SHP77 (cell line): ENCODE results near the gene MYH10.

ENCODE experiments used
- DNase-seq, 2 experiments: peaks; one replicate each; lab custom pipeline; 2025; lab: John Stamatoyannopoulos, UW

The MYH10 gene

DNA sequence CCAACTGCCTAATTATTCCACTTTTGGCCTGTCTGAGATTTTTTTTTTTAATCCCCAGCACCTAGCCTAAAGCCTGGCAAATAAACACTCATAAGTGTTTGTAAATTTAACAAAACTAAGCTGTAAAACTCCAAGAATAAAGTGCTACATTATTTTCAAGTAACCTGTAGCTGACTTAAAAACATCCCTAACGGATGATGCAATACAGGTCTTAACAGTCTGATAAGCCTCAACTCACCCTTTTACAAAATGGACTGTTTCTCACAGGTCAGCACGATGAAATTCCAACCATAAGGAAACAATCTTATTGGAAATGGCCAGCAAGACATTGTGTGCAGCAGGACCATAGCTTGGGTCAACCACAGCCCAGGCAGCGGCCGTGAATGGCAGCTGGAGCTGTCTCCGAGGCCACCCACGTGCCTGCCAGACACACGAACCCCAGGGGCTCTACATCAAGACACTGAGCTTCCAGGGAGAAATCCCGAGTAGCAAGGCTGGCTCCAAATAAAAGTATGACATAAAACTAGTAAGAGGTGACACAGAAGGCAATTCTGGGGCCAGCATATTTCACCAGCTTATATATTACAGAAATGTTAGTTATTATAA lies 135.9 kb downstream of the MYH10 start:
- DNase-seq: no peak

DNA sequence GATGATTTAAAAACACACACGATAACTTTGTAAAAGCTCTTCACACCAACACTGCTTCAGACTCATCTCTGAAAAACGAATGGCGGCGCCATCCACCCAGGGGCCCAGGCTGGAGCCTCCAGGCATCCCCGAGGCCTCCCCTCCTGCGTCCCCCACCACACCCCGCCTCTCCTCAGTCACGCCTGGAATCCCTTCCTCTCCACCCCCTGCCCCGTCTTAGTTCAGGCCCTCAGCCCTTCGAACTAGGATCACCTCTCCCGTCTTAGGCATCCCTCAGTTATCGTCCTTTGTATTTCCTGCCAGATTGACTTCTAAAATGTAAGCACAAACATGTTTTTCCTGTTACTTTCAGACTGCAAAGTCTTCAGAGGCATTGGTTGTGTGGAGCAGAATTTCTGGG lies 136.5 kb downstream of the MYH10 start:
- DNase-seq: no peak

DNA sequence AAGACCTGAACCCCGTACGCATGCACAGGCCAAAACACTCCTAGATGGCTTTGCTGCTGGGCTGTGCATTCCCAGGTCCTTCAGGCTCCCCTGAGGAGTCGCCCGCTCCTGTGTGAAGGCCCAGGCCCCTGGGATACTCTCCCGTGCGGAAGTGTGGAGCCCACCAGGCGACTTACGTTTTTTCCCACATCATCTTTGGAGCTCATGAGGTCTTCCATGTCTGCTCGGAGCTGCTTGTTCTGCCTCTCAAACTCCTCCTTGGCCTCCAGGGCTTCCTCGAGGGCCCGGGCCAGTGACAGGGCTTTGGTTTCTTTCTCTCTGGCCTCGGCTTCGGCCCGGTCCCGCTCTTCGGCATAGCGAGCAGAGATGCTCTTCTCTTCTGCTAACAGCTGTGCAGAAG lies 138.4 kb downstream of the MYH10 start:
- no peak for DNase-seq

DNA sequence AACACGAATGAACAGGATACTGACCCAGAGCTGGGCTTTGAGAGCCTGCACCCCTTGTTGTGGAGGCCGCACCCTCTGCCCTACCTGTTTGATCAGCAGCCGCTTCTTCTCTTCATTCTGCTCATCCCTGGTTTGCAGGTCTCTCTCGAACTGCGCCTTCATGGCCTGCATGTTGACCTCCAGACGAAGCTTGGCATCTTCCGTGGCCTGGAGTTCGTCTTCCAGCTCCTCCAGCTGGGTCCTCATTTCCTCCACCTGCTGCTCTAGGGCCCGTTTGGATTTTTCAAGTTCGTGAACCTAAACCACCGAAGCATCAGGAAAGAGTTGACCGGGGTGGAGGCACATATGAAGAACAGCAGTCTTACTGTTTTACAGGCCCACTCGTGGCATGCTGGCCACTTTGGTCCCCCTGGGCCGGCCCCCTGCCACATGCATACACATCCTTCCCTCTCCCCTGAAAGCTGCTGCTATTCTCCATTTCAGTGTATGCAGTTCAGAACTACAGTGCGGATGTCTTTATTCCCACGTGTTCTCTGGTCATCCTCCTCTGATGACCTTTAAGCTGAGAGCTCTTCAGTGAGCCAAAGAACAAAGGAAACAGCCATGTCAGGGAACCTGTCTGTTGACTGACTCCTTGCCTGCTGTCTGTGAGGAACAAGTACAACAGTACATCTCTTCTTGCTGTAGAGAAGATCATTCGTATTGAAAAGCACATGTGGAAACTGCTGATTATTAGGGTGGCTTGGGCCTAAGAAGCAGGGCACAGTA lies 140.1 kb downstream of the MYH10 start:
- no peak for DNase-seq

DNA sequence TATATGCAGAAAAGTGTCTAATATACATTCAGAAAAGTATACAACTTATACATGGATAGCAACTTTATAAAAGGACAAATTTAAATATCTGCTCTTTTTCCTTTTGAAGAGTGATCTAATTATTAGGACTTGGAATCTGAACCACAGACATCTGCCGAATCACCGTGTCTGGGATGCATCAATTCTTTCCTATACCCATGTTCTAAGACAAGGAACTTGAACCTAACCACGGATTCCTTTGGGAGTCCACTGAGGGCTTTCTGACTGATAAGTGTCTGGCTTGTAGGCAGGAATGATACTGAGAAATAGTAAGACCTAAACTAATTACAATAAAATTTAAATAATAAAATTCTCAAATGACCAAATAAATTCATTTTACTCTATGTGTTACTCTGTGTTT lies 140.7 kb downstream of the MYH10 start:
- no peak for DNase-seq

DNA sequence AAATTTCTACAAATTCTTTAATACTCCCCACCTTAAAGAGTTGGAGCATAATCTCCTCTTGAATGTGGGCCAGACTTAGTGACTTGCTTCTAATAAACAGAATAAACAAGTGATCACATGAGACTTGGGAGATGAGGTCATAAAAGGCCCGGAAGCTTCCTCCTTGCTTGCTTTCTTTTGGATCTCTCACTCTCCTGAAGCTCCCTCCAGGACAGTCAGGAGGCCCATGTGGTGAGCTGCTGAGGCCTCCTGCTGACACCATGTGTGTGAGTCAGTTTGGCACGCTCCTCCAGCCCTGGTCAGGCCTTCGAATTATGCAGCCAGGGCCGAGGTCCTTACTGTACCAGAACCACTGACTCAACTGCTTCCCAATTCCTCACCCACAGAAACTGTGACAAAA lies 141.6 kb downstream of the MYH10 start:
- no peak for DNase-seq

DNA sequence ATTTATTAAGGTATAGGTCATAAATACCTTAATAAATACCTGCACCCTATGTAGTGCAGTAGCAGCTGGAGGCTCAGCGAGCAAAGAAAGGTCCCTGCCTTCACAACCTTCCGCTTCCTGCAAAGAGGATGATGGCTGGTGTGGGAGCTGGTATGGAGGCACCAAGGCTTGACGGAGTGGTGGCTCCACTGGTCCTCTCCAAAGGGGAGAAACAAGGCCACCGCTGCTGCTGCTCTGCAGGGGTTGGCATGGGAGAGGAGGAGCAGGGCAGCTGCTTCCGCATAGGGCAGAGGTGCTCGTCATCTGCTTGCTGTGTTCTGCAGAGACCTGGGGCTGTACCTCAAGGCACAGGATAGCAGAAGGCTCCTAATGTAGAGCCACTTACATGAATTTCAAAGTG lies 142.0 kb downstream of the MYH10 start:
- DNase-seq: no peak

DNA sequence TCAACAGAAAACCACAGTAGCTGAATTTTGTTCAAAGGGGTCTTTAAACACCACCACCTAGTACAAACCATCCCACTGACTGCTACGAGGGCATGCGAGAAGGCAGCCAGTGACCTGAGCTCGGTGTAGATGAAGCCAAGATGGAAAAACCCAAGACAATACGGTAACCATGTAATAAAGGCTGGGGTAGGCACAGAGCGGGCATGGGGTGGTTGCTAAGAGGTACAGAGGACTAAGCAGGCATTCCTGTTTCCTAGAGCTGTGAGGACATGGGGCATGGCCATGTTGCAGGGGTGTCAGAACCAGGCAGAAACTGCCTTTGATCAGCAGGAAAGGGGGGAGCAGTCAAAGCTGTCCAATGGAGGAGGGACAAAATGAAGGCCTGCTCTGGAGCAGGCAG lies 142.8 kb downstream of the MYH10 start:
- no peak for DNase-seq

DNA sequence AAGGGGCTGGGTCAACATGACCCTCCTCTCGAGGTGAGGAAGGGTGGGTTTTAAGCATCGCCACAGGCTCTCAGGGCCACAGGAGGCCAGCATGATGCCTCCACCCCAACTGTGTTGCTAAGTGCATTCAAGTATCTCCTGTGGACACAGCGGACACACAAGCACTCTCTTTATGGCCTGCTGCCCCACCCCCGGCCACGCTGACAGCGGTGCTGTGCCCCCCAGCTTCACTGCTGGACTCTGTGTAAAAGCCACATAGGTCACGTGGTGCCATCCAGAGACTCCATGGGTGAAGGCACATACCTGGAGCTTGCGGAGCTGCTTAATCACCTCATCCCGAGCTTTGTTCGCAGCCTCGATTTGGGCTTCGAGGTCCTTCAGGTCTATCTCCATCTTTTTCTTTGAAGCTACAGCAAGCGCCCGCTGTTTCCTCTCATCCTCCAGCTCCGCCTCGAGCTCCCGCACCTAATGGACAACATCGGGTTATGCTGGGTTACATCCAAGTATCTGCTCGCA lies 143.3 kb downstream of the MYH10 start:
- DNase-seq: no peak

DNA sequence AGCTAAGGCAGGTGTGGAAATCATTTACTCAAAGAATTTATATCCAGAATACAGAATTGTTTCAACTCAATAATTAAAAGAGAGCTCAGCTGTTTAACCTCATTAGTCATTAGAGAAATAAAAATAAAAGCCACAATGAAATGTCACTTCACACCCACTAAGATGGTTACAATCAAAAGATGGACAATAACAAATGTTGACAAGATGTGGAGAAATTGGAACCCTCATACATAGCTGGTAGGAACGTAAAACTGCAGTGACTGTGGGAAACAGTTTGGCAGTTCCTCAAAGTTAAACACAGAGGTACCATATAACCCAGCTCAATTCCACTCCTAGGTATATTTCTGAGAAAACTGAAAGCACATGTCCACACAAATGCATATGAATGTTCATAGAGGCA lies 145.0 kb downstream of the MYH10 start:
- no peak for DNase-seq

DNA sequence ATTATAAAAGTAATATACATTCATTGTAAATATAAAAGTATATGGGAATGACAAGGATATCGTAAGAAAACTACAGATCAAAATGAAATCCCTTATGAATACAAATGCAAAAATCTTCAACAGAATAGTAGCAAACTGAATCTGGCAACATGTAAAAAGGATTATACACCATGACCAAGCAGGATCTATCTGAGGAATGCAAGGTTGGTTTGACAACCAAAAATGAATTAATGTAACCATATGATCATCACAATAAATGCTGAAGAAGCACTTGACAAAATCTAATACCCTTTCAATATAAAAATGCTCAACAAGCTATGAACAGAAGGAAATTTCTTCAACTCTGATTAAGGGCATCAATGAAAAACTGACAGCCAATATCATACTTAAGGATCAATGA lies 146.1 kb downstream of the MYH10 start:
- no peak for DNase-seq

DNA sequence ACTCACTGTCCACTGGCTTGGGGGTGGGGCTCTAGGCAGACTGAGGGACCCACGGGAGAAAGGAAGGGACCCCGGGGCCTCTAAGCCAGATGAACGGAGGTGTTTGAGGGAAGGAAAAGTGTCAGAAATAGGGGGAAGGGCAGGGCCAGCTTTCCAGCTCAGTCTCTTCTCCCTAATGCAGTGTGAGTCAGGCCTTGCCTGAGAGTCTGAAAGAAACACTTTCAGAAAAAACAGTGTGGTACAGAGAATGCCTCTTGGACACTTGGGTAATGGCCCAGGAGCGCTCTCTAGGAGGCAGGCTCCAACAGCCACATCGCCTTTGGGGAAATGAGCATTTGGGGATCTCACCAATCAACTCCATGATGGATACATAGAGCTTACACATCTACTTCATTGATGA lies 148.0 kb downstream of the MYH10 start:
- no peak for DNase-seq

DNA sequence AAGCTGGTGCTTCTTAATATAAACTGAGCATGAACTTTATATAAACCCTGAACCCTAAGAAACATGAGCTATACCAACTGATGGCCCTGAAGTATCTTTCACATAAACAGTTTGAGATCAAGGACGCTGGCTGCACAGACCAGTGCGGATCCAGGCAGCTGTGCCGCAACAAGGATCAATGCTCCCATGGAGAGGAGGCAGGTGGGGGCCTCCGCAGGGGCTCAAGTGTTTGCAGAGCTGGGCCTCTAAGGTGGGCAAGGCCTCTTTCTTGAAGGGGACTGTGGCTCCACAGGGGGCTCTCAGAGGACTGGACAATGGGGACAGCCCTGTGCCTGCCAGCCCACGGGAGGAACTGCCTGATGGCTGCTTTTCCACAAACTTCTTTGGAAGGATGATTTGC lies 148.8 kb downstream of the MYH10 start:
- DNase-seq: no peak

DNA sequence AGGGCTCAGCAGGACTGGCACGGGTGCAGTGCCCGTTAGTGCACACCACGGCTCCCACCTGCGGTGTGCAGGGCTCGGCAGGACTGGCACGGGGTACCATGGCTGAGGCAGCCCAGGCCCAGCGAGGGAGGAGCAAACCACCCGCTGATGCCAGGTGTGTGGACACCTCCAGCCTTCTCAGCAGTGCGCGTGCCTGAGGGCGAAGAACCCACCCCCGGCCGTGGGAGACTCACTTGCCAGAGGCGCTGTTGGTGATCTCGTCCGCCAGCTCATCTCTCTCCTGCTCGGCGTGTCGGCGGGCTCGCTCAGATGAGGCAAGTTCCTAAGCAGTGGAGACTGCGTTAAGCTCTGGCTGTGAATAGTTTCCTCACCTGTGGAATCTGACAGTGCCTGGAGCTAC lies 149.4 kb downstream of the MYH10 start:
- DNase-seq: no peak

DNA sequence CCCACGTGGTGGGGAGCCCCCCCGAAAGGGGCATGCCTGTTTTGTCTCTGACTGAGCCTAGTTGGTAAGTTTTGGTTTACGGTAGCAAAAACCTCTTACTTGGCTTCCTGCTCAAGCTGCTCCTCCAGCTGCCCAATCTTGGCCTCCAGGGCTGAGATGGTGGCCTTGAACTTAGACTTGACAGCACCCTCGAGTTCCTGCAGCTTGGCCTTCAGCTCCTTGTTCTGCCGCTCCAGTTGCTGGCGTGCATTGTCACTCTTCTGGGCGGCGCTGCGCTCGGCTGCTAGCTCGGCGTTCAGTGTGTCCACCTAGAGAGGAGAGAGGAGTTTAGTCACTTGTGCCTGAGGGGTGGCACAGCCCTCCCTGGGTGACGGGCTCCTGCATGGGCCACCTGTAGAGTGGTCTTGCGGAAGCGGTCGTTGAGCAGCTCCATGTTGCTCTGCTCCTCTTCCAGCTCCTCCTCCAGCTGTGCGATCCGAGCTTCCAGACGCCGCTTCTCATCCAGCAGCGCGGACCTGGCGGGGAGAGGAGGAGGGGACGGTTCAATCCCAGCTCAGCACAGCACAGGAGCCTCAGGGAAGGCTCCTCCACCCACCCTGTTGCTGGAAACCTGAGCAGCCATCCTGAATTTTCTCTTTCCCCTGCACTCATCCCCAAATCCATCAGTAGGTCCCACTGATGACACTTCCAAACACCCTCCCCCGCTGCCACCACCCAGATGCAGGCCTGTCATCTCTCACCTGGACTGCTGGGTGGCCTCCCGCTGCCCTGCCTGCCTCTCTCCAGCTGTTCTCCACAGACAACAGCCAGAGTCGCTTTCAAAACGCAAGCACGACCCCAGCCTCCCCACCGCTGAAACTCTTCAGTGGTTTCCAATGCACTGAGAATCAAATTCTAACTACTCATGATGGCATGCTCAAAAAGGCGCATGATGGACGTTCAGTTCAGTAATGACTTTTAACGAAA lies 150.2 kb downstream of the MYH10 start:
- DNase-seq: no peak

DNA sequence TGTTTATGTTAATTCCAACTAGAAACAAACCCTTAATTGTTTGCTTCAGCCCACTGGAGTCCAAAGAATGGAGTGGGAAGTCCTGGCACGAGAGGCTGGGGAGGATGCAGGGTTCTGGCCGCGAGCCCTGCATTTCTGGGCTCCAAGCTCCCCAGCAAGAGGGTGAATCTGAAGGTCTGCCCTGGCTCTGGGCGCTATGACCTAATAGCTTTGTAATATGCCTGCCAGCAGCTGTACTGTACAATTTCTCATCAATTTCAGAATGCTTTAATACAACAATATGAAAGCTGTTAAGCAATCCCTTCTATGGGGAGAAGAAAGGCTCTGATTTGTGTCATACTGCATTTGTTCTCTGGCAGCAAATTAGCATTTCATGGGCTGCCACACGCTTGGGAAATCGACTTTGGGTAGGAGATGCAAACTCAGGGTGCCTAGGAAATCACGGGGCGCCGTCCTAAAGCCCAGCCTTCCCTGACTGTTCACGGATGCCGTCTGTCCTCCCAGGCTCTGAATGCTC lies 151.0 kb downstream of the MYH10 start:
- no peak for DNase-seq

DNA sequence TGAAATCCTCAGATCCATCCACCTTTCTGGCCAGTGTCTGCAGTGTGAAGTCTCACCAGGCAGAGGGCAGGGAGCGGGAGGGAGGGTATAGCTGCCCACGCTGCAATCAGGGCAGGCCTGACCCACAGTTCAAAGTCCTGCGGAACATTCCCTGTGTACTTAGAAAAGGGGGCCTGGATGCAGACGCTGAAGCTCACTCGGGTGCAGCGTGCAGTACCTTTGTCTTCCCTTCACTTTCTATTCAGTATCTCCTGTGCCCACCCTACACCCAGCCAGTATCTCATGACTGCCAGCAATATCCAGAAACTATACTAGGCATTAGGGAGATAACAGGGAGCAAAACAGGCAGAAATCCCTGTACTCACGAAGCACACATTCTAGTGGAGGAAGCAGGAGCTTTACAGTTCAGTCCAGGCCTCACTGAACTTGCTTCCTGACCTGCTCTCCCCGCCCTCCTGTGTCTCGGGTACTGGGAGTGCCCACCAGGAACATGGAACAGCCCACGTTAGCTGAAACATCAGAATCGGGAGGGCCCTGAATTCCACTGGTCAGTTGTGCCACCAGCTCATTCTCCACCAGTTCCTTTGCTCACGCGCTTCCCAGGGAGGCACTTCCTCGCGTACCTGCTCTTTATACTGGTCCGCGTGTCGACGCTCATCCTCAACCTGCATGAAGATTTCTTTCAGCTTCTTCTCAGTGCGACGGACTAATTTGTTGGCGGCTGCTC lies 152.6 kb downstream of the MYH10 start:
- no peak for DNase-seq

DNA sequence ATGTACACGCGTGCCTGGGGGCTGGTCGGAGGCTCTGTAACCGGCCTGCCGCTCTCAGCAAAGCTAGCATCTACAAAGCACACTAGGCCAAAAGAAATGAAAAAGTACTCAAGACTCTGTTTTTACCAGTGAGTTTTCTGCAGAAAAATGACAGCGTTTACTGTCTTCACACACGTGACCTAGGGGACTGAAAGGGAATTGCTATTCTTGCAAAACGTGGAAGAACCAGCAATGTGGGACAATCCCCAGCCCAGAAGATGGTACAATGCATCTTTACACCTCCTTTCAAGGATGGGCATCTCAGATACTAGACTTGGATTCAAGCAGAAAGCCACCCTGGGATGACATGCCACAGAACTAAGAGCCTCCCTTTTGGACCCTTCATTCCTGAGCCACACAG lies 153.4 kb downstream of the MYH10 start:
- no peak for DNase-seq

DNA sequence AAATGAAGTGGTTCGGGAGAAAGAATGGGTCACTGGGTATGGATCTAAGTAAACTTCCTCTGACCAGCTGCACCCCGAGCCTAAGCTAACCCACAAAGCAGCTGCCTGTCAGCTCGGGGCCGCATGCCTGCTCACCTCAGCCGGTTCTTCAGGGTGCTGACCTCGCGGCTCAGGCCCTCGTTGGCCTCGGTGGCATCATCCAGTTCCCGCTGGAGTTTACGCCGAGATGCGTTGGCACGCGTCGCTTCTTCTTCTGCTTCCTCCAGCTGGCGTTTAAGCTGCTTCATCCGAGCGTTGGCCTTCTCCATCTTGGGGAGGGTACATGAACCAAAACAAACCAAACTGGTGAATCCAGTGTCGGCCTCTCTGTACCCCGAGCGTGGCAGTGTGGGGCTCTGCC lies 153.8 kb downstream of the MYH10 start:
- DNase-seq: no peak

DNA sequence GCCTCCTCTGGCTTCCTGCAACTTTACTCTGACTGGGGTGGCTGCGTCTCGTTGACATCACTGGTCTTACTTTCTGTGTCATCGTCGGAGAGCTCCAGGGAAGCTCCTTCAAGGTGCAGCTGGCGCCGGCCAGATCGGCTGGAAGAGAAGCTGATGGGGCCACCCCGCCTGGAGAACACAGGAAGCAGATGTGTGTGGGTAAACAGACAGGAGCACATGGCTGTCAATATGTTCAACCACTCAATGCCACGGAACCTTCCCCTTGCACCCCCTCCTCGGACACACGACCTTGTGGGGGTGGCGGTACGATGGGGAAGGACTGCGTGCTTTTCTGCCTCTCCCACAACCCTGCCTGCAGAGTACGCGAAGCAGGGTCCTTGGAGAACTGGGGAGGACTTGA lies 154.7 kb downstream of the MYH10 start:
- DNase-seq: peak in 1 of 2 experiments; percentile 14

DNA sequence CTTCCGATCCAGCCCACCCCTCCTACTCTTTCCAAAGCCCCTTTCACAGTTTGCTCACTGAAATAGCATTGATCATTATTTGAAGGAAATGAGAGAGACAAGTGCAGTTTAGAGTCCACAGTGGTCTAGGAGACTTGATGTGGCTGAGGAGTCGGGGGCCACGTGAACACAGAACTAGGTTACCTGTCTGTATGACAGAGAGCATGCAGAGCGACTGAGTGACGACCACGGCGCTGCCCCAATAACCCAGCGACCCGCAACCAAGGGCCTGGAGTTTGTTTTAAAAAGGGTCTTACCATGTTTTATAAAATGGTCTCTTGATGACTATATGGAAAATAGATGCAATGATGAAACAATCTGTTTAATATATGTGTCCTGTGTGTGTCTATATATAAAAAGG lies 155.3 kb downstream of the MYH10 start:
- DNase-seq: no peak

DNA sequence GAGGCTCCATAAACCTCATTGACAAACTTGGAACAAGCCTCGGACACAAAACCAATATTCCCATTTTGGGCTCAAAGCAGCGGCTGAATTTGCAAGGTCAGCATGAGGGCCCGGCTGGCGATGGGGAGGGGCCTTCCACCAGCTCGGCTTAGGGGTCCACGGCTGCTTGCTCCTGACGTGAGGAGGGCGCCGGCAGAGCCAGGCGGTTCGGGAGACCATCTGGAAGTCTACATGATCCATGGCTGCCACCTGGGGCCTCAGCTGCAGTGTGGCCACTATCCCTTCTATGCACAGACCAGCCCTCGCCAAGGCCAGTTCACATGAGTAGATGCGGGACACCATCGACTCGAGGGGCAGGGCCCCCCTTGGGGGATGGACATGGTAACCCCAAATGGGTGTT lies 155.7 kb downstream of the MYH10 start:
- no peak for DNase-seq
